NCI-H524 treated with DMSO at 0.1 percent for 48 hours (cell line): Measurements from ENCODE around the gene TNNT3.

Experiments used
- DNase-seq: peaks from one replicate; lab custom pipeline; 2025; lab: John Stamatoyannopoulos, UW

TNNT3 gene

GRCh38 chr11:1896923-1897322 is 22.6 kb upstream of the TNNT3 start:
- DNase-seq: no peak

GRCh38 chr11:1899090-1899489 is 20.4 kb upstream of the TNNT3 start:
- DNase-seq: no peak

DNA sequence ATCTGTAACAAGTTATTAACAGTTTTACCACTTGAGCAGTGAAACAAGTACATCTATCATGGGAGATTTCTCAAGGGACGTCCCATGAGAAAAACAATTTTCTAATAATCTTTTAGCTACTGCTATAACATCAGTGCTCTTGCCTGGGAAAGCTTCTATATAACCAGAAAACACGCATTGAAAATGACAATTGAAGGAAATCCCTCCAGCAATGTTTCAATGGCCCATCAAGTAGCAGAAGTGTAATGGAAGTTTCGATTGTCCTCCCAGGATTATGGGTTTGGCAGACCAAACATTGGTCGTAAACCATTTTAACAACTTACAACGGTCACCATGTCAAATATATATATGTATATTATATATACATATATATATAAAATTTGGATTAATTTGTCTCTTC is 19.8 kb upstream of the TNNT3 start:
- no peak for DNase-seq

DNA sequence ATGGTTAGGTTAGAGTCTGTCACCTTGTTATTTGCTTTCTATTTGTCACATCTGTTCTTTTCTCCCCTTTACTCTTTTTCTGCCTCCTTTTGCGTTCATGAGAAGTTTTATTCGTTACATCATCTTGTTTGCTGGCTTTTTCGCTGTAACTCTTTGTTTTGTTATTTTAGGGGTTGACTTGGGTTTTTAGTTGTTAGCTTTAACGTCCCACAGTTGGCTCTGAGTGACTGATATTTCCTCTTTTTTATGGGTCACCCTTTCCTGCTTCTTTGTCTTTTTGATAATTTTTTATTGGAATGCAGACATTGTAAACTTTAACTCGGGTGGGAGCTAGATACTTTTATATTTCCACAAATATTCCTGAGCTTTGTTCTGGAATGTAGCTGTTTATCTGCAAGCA is 13.3 kb upstream of the TNNT3 start:
- DNase-seq: no peak

DNA sequence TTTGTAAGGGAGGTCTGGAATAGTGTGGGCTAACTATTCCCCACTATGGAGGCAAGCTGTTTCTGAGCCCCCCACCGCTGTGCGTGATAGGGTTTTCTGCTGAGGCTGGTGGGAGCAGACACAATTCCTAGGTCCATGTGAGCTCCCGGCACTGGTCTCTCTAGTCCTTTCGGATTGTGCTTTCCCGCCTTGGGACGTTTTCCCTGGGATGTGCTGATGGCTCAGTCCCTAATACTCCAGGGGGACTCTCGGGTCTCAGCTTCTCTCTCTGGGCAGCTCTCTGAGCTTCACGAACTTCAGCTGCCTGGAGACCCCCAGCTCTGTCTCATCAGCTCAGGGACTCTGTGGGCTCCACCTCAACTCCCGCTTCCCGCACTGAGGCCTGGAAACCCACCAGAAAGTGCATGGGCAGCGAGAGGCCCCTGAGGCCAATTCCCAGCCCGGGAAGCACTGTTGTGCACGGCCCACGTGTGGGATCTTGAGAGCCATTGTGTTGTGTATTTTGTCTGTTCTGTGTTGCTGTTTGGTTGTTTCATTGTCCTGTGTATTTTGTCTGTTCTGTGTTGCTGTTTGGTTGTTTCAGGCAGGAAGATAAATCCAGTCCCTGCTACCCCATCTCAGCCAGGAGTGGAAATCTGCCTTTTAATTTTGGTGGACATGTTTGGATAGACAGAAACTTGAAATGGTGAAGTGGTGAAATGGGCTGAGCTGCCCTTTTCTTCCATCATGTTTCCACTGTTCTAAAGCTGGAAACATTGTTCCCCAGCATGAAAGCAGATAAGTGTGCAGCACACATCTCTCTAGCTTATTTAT is 12.7 kb upstream of the TNNT3 start:
- DNase-seq: no peak

DNA sequence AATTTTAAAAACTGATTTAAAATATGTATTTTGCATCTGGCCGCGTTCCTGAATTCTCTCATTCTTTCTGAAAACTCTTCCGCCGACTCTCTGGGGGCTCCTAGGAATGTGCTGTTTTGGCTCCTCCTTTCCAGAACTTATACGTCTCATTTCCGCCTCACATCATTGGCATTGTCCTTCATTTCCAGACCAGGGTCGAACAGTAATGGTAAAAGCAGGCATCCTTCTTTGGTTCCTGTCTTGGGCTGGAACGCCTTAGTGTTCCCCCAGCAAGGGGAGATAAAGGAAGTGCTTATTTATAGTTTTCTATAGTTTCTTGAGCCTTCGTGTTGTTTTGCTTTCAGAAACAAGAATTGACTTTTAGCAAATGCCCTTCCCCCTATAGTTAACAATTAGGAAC is 10.9 kb upstream of the TNNT3 start:
- no peak for DNase-seq

GRCh38 chr11:1909524-1909923 is 10.0 kb upstream of the TNNT3 start:
- no peak for DNase-seq

DNA sequence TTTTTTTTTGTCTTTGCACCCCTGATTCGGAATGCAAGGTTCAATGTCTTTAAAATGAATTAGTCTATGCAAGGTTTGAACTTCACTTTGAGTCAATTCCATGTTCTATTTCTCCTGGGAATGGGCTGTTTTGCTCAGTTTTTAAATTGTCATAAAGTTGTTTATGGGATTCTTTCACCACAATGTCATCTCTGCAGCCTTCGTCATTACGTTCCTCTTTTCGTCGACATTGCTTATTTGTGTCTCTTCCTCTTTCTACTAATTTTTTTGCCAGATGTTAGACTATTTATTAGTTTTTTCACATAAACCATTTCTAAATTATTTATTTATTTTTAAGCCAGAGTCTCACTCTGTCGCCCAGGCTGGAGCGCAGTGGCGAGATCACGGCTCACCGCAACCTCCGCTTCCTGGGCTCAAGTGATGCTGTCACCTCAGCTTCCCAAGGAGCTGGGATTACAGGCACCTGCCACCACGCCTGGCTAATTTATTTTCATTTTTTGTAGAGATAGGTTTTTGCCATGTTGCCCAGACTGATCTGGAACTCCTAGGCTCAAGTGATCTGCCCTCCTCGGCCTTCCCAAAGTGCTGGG is 7.1 kb upstream of the TNNT3 start:
- DNase-seq: no peak

- DNase-seq: no peak
Observed at GRCh38 chr11:1913271-1914060, 6.0 kb upstream of the TNNT3 start.

DNA sequence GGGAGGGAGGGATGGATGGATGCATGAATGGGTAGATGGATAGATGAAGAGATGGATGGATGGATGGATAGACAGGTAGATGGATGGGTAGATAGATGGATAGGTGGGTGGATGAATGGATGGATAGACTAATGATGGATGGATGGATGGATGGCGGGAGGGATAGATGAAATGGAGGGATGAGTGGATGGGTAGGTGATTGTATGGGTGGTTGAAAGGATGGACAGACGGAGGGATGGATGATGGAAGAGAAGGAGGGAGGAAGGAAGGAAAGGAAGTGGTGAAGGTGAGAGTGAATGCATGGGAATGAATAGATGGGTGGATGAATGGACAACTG is 3.7 kb upstream of the TNNT3 start:
- DNase-seq: no peak

DNA sequence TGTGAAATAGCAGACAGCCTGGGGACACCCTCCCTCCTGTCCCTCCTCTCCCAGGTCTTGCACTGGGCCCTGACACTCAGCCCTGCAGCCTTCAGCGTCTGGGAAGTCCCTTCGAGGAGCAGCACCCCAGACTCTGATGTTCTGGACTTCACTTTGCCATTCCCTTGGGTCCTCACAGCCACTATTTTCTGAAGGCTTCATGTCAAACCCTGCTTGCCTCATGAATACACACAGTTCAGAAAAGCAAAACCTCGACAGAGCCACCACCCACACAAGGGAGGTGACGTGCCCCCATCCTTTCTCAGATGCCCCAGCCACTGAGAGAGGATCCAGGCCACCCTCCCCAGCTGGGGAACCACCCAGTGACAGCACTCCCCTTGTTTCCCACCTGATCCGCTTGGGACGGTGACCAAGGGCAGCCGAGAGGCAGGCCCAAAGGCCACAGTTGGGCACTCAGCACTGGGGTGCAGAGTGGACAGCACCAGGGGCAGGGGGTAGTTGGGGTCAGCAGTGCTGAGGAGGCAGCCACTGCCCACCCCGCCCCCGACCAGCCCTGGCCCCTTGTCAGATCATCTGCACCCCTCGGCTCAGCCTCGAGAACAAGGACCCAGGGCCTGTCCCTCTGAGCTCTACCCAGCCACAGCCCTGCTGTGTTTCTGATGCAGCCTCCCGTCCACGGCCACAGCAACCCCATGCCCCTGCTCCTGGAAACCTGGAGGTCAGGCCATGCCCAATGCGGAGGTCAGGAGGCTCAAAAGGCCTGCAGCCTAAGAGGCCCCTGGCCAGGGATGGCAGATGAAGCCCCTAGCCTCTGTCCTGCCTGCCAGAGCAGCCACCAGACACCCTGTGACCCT is 3.1 kb upstream of the TNNT3 start:
- no peak for DNase-seq

DNA sequence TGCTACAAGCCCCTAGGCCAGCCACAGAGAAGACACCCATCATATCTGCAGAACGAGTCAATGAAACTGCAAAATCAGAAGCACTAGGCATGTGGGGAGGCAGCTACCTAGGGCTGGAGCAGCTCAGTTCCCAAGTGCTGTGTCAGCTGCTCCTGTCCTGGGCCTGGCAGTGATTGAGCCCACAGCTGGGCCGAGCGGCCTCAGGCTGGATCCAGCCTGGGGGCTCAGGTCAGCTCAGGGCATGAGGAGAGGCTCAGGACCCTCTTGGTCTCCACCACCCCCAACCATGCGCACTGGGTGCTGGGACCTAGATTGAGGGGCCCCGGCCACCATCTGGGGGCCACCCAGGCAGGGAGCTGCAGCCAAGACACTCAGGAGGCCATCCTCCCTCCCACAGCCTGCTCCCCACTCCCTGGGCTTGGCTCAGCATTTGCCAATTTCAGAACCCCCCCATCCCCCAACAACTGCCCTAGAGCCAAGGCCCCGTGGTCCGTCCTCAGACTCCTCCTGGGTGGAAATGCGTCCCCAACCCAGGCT is 2.4 kb upstream of the TNNT3 start:
- no peak for DNase-seq

GRCh38 chr11:1917523-1918435 is 1.7 kb upstream of the TNNT3 start:
- DNase-seq: no peak

- no peak for DNase-seq
Observed at GRCh38 chr11:1918436-1919315, 827 bp upstream of the TNNT3 start.

GRCh38 chr11:1920128-1920908 is 815 bp downstream of the TNNT3 start:
- no peak for DNase-seq

DNA sequence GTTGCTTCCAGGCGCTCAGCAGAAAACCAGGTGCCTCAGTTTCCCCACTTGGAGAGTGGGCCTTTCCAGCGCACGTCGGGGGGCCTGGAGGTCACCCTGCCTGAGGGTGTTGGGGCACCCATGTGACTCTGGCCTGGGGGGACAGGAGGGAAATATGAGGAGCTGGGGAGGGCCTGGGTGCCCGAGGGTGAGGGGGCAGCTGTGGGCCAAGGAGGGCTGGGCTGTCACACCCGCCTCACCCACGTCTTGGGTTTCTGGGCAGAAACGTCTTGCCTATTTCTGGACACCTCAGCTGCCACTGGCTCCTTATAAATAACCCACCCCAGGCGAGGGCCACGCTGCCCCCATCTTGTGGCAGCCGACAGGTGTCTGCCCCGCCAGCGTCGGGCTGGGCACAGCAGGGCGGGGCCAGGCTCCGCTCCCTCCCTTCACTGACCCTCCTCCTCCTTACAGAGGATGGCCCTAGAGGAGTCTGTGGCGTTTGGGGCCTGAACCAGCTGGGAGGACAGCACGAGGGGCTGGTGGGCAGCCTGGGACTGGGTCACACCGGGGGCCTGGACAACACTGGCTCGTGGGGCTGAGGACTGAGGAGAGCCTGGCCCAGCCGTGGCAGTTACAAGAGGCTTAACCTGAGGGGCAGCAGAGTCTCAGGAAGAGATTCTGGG is 1.5 kb downstream of the TNNT3 start:
- DNase-seq: no peak

DNA sequence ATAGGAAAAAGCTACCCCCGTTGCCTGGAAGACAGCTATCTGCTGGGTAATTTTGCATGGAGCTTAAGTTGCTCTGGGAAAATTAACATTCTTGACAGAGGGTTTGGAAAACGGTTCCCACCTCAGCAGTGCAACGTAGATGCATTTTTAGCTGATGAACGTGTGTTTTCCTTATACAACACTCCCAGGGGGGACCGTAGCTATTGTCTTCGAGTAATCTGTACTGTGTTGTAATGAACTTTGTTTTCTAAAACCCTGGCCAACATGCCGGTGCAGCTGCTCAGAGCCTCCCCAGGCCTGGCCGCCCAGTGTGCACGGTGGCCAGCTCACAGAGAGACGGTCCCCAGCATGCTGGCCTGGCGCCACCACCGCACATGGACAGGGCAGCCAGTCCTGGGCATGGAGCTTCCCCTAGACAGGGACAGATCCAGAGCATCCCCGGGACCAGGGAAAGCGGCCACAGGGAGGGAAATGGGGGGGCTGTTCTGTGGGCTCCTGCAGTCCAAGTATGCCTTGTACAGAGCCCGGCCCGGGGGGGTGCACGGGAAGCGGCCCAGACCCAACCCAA is 2.2 kb downstream of the TNNT3 start:
- no peak for DNase-seq

DNA sequence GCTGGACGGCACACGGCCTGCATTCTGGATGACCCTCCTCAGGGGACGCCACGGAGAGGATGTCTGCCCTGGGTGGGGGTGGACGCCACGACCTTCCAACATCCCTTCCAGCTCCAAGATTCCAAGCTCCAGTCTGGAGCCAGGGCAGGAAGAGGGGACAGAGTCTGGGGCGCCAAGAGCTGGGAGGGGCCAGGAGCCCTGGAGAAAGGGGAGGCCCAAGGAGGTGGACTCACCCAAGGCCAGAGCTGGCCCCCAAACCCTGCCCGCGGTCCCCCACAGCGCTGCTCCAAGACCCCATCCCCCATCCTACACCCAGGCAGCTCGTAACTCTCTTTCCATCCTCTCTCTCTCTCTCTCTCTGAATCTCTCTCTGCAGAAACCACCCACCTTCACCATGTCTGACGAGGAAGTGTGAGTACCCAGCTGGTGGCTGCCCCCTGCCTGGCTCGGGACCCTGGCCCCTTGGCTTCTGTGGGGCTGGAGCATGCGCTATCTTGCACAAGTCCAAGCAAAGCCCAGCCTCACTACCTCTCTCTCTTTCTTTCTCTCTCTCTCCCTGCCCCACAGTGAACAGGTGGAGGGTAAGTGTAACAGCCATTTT is 3.1 kb downstream of the TNNT3 start:
- no peak for DNase-seq
